ENCODE measurements around the gene SH3D19.

Gene SH3D19

DNA sequence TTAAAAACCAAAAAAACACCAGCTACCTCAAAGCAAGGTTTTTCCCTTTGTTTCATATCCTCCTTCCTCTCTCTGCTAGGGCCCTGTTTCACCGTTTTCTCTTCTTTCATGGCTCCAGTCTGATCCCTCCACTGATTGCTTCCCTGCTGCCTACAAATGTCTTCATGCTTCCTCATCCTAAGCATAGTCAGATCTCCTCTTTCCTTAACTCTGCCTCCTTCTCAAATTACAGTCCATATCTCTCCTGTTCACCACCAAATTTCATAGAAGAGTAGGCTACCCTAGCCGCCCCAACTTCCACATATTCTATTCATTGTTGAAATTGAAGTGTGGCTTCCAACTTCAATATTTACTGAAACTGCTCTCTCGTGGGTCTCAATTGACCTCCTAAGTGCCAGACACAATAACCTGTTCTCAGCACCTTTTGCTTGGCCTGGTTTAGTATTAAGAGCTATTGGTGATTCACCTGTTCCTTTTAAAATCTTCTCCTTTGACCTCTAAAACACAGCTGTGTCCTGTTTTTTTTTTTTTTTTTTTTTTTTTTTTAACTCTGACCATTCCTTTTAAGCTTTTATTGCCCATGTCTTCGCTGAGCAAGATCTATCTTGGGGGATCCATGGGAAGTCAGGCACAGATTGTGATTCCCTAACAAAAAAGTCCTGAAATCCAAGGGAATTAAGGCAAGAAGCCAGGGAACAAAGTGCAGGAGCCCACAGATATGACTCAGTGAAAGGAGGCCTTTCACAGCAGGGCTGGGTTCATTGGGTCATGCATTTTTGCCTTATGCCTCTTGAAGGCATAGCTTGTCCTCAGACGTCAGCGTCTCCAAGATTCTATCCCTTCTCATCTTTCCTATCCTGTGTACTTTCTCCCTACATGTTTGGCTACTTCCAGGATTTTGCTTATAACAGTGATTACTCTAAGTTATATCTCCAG, 140.6 kb downstream of the SH3D19 start:
- FAIRE-seq = no peak

DNA sequence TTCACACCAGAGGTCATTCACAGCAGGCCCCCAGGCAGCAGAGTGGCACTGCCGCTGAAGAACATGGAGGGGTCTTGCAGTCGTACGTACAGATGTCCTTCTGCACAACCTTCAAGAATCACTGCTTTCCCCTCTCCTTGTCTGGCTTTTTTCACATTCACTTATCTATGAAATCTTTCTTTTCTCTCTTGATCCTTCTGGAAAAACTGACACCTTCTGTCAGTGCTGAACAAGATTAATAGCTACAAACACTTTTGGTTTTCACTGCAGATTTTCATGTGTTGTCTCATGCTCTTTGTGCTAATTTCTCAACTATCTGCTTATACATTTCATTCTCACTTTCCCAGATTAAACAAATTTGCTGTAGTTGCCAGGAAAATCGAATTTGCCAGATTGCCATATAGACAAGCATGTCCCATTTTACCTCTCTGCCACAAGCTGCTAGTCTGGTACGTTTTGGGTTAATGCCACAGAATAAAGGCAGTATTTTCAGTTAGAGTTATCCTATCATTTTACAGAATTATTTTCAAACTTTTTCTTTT, 142.9 kb downstream of the SH3D19 start:
- no peak for FAIRE-seq

DNA sequence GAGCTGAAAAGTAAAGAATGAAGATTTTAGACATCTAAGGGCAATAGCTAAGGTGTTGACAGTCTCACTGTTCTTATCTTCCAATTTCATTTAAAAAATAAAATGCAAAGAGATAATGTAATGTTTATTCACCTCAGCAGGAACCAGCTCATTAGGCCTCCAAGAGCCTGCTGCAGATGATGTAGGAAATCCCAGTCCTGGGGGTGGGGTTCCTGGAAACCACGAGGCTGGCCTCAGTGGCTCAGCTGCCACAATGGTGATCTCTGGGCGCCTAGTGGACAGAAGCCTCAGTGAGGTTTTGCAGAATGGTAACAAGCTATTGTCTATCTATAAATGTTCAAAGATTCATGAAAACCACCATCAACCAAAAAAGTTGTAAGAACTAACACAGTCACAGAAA, 148.7 kb downstream of the SH3D19 start:
- FAIRE-seq = no peak

DNA sequence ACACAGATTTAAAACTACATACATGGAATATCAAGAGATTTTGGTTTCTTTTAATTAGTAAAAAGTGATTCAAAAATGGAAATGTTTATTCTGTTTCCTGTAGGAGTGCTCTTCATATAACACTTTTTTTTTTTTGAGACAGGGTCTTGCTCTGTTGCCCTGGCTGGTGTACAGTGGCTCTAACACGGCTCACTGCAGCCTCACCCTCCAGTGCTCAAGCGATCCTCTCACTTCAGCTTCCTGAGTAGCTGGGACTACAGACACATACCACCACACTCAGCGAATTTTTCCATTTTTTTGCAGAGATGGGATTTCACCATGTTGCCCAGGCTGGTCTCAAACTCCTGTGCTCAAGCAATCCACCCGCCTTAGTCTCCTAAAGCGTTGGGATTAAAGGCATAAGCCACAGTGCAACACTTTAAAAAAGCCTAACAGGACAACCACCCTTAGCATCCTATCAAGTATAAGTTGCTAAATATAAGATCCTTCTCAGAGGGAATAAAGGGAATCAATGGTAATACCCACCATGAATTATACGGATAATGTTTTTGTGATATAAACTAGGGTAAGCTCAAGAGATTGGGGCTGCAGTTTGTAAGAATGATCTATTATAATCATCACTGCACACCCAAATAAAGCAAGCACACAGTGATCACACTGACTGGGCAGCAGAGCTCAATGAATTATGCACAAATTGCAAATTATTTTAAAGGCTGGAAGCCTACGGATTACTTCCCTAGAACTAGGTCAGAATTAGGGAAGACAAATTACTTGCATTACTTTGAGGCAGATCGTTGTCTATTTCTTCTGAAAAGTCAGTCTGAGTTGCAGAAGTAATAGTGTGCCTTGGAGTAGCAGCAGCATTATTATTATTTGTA, 149.4 kb downstream of the SH3D19 start:
- no peak for FAIRE-seq

DNA sequence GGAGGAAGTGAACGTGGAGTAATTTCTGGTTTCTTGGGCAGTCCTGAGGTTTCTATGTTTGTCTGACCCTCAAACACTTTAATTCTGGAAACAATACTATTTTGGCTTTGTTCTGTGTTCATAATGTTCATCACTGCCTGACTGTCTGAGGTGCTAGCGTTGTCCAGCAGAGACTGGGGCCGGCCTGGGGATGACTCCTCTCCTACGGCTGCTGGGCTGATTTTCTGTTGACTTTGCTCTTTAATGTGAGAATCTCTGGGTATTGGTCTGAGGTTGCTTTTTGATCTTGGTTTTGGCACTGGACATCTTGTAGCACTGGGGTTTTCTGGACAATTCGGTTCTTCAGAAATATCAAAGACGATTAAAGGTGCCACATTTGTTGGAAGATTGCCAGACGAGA, 150.2 kb downstream of the SH3D19 start:
- FAIRE-seq = no peak

DNA sequence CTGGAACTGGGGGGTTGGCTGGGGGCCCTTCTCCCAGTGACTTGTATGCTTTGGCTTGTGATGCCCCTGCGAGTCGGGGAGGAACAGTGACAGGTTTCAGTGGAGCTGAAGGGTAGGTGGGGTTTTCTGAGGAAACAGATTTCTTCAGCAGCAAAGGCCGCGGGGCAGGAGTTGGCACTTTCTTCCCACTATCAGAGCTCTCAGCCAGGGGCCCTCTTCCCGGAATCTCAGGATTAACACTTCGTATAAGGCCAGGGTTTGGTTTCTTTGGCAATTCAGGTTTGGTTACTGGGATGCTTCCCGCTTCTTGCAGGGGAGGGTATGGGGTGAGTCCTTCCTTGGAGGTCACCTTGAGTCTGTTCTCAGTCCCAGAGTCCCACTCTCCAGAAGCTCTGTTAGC, 150.6 kb downstream of the SH3D19 start:
- FAIRE-seq = no peak

DNA sequence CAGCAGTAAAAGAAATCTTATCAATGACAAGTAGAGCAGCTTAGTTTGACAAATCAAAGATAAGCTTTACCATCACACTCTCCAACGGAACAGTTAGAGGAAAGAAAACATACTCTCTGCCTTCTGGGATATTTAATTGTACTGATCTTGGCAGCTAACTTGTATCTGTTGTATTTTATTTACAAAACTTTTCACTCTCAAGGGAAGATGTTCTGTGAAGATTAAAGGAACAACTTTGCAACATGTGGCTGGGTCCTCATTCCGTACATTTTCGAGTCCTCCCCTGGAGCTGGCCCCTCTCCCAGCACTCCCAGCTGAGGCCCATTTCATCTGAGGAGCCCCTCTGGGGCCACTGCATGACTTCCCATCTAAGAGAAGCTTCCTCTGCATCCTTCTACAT, 151.5 kb downstream of the SH3D19 start:
- FAIRE-seq = no peak

DNA sequence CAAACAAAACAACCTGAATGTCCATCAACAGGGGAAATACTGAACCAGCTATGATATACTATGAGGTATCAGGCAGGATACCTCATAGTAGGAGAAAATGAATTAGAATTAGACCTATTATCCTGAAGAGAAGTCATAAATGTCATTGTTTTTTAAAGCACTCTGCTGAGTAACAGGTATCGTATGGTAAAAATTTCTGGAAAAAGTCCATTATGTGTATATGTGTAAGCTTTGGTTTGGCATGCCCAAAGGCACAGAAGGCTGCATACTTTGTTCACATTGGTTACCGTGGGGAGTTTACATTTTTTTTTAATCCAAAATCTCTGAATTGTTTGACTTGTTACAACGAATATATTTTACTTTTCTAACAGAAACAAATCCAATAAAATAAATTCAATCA, 155.5 kb downstream of the SH3D19 start:
- peak; percentile 79 for FAIRE-seq

DNA sequence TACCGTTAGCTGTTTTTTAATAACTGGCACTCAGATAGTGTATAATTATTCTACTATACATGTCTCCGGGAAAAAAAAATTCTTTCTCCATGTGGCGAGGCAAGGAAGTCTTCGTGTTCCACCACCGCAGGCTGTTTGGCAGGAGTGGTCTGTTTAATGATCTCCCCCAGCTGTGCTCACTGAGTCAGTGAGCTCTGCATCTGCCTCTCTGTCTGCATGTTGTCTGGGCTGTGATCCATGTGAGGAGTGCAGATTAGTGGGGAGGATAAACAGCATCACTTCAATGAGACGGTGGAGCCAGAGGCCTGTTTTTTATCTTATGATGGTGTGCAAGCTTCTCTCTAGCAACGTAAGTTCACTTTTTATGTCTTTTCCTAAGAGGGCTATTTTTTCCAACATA, 156.2 kb downstream of the SH3D19 start:
- no peak for FAIRE-seq

DNA sequence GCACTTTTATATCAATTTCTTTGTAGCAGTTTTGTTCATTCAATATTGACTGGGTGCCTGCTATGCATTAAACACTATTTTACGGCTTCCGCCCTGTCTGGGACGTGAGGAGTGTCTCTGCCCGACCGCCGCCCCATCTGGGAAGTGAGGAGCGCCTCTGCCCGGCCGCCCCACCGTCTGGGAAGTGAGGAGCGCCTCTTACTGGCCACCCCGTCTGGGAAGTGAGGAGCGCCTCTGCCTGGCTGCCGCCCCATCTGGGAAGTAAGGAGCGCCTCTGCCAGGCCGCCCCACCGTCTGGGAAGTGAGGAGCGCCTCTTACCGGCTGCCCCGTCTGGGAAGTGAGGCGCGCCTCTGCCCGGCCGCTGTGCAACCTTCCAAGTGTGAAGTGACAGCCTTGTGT, 157.8 kb downstream of the SH3D19 start:
- no peak for FAIRE-seq

DNA sequence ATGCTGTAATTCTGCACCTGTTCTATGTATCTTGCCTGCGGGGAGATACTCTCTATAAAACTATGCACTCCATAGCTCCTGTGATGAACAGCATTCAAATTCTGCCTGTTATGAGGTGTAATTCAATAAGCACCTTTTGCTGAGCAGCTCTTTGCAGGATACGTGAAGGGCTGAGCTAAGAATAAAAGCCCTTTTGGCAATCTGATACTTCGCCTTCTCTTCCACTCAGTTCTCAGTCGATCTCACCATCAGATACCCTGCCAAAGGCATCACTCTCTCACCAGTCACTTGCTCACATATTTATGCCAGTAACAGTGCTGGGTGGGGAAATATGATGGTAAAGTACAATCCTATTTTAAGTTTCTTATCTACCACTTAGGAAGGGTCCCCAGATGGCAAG, 158.8 kb downstream of the SH3D19 start:
- FAIRE-seq = no peak

DNA sequence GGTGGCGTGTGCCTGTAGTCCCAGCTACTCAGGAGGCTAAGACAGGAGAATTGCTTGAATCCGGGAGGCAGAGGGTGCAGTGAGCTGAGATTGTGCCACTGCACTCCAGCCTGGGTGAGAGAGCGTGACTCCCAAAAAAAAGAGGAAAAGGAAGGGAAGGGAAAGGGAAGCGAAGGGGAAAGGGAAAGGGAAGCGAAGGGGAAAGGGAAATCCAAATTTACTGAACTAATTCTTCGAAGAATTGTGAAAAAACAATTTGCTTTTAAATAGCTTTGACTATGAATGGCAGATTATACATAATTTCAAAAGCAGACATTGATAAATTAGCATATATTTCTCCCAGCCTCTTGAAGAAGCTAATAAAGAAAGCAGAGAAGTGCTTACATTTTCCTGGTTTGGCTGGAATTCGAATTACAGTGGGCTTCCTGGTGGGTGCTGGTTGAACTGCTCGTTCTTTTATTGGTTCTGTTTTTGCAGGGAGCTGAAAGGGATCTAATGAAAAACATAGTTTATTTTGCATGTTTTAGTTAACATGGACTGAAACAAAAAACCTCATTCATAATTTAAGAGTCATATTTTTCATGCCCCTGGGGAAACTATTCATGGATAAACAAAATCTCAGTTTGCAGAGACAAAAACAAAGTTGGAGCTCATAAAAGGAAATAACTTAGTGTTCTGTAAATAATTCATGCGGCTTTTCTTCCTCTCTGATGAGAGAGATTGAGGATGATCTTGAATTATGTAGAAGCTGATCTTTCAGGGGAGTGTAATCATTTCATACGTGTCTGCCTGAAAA, 160.0 kb downstream of the SH3D19 start:
- FAIRE-seq = no peak

DNA sequence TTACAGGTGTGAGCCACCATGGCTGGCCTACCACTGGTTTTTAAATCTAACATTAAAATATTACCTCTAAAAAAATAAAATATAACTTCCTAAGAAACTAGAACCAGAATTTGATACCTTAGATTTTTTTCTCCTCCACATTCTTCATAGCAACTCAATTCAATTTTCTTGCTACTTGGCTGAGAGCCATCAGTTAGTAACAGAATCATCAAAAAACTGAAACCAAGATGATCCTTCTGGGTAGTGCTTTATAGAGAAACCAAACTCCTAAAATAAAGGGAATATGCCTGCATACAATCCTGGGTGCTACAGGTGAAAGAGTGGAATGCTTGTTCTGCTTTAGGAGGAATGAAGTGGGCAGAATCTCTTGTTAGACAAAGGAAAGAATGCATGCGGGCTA, 161.6 kb downstream of the SH3D19 start:
- FAIRE-seq = no peak

DNA sequence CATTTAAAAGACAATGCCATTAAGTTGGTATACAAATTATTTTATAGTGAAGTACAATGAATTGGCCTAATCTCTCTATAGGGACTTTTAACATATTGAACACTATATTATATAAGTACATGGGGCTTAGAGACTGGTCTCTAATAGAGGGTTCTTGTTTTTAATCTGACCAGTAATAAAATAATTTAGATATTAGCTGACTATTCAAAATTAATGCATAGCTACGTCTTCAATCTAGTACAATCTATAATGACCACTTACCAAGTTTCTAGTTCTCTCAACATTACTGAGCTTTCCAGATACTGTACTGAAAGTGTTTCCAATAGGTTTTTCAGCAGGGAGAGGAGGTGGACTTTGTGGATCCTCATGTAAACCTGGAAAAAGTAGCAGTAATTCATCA, 166.4 kb downstream of the SH3D19 start:
- FAIRE-seq = no peak

DNA sequence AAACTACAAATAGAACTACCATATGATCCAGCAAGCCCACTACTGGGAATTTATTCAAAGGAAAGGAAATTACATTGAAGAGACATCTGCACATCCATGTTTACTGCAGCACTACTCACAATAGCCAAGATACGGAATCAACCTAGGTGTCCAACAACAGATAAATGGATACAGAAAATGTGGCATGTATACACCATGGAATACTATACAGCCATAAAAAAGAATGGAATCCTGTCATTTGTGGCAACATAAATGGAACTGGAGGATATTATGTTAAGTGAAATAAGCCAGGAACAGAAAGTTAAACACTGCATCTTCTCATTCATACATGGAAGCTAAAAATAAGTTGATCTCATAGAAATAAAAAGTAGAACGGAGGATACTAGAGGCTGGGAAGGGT, 167.9 kb downstream of the SH3D19 start:
- FAIRE-seq = no peak

DNA sequence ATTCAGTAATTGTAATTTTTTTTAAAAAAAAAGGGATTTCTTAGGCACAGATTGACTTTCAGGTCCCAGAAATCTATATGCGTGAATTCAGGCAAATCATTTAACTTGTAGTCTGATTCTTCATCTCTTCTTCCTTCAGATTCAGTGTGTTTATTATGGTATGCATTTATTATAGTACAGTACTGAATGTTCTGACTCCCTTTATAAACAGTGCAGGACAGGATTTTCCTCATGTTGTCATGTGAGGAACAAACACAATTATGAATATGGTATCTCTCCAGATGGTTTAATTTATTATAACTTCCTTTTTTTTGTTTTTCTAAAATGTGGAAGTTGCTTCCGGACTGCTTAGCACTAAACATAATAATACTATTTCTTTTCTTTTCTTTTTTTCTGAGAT, 171.8 kb downstream of the SH3D19 start:
- no peak for FAIRE-seq

DNA sequence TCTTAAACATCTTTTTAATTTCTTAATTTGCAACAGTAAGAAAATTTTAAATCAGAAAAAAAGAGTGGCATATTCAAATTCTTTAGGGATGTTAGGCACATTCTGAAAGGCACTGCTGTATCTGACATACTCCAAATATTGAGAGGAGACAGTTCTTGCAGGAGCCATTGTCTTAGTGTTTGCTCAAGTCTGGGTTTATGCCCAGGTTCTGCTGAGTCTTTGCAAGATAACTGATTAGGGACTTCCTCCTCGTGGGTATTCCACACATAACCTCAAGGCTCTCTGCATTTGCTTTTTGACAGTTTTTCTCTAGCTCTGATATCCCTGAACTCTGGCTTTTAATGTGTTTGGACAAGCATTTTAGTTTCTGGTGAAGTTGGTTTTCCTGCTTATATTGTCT, 173.4 kb downstream of the SH3D19 start:
- FAIRE-seq = no peak

DNA sequence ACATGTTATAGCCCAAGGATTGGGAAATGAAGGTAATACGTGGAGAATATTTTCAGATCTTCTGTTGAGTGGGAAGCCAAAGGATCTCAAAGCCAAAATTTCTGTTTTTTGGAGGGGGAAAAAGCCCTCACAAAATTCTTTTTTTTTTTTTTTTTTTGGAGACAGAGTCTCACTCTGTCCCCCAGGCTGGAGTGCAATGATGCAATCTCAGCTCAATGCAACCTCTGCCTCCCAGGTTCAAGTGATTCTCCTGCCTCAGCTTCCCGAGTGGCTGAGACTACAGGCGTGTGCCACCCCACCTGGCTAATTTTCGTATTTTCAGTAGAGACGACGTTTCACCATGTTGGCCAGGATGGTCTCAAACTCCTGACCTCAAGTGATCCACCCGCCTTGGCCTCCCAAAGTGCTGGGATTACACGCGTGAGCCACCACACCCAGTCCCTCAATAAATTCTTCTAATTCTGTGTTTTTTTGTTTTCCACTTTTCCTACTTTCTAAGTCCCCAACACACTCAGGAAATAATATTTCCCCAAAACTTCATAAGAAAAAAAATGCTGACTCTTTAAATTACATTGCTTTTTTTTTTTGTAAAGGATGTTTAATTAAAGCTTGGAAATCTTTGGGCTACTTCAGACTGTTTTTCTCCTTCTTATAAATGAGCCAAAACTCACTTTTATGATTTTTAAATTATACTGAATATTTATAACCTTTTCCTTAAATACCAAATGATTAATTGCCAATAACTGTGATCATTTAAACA, 174.4 kb downstream of the SH3D19 start:
- FAIRE-seq = no peak

DNA sequence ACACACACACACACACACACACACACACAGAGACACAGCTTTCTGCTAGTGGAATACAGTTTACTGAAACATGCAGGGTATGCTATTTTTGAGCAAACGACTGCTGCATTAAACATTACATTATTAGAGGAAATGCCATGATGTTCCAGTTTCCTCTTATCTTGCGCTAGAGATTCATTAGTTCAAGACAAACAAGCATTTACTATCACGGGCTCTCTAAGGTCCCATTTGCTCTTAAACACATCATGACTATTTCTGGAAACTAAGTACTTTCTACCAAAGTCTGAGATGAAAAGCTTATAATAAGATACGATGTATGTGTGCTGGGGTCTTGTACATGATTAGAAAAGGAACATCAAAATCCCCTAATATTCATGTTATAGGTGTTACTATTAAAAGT, 177.1 kb downstream of the SH3D19 start:
- no peak for FAIRE-seq

DNA sequence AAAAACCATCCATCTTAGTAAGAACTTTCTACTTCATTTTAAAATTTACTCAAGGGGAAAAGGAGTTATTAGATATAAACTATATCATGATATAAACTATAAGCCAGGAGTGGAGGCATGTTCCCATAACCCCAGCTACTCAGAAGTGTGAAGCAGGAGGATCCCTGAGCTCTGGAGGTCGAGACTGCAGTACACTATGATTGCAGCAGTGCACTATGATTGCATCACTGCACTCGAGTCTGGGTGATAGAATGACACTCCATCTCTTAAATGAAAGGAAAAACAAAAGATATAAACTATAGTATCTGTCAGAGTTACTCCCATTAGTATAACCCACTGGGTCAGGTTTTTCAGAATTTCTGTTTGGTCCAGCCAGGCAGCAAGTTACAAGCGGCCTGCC, 178.4 kb downstream of the SH3D19 start:
- FAIRE-seq = no peak

DNA sequence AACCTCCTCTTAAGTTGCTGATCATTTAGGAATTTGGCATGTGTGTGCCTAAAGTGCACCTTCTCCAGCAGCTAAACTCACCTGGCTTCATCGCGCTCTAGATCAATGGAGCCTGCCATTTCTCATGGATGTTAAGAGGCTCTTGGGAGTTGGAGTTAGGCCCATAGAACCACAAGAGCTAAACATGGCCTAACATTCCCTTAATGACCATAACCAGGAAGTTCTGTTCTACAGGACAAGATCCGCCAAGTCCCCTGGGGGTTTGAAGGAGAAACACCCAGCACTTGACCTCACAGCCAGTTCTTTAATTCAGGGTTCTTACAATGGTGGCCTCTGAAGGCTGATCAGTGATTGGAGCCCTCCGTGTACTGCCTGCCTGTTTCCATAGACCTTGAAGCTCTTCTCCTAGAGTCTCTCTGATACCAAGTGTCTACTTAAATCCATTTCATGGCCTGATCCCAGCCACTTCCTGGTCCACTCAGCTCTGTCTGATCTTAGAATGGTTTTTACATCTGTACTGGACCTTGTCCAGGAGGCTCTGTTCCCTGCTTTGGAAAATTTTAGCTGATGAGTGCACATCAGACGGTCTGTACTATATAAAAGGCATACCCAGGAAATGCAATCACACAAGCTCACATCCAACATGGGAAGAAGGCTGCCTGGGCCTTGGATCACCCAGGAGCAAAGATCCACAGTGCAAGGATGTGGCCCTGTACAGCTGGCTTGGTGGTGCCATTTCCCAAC, 180.9 kb downstream of the SH3D19 start:
- FAIRE-seq = no peak

Measured in islet of Langerhans (tissue), 1 donor.